K562 (cell line): ENCODE data around the gene NHLH1. TPM values are rescaled to one million over a fixed set of nuclear protein-coding genes. Genes with fewer than 3 reads are reported as not detected.

Experiments
- ARNT ChIP-seq, 2 experiments: fragments of 450-650 bp; IDR thresholded peaks; 2 replicates each; pipeline ENCODE4 v1.6.1; 2016; ENCODE audit warnings: mild to moderate bottlenecking in 1 of 2
- BACH1 ChIP-seq: fragments of 200-800 bp; sonication (Bioruptor generic); IDR thresholded peaks from 2 replicates; pipeline ENCODE4 v1.6.1; 2016; ENCODE audit warnings: missing genetic modification characterization, missing compliant biosample characterization
- BRD9 ChIP-seq: fragments of 450-650 bp; IDR thresholded peaks from 2 replicates; pipeline ENCODE4 v1.6.1; 2018; ENCODE audit warnings: low read depth; ENCODE audit not compliant: partially characterized antibody
- CC2D1A ChIP-seq: fragments of 450-650 bp; IDR thresholded peaks from 2 replicates; pipeline ENCODE4 v1.6.1; 2017; ENCODE audit warnings: mild to moderate bottlenecking
- CEBPG ChIP-seq, 3 experiments: fragments of 200-800 bp in 1 of 3; sonication (Bioruptor generic) in 1 of 3; sonication (generic) in 1 of 3; formaldehyde crosslinking in 1 of 3; IDR thresholded peaks in 2 of 3; conservative IDR thresholded peaks in 1 of 3; 2 replicates each; pipeline versions ENCODE4 v1.6.1 to v1.8.0; 2016 to 2022; ENCODE audit warnings: missing compliant biosample characterization in 2 of 3, missing genetic modification characterization in 2 of 3, mild to moderate bottlenecking in 1 of 3, missing genetic modification reagents in 1 of 3
- CGGBP1 ChIP-seq: fragments of 250-450 bp; sonication (Bioruptor Pico); IDR thresholded peaks from 2 replicates; pipeline ENCODE4 v1.9.0; 2021; ENCODE audit warnings: mild to moderate bottlenecking
- DIDO1 ChIP-seq: fragments of 450-650 bp; IDR thresholded peaks from 2 replicates; pipeline ENCODE4 v1.6.1; 2016; ENCODE audit warnings: low read depth, missing biosample characterization, missing genetic modification characterization
- HDAC3 ChIP-seq: fragments of 450-650 bp; IDR thresholded peaks from 2 replicates; pipeline ENCODE4 v1.6.1; 2018; ENCODE audit warnings: borderline replicate concordance, mild to moderate bottlenecking, moderate library complexity; ENCODE audit not compliant: partially characterized antibody
- KLF16 ChIP-seq: IDR thresholded peaks from 2 replicates; pipeline ENCODE4 v1.6.1; 2016; ENCODE audit warnings: antibody characterized with exemption
- L3MBTL2 ChIP-seq: fragments of 450-650 bp; IDR thresholded peaks from 2 replicates; pipeline ENCODE4 v1.6.1; 2016; ENCODE audit warnings: mild to moderate bottlenecking, moderate library complexity
- MAZ ChIP-seq, 2 experiments: fragments of 450-650 bp in 1 of 2; sonication (generic) in 1 of 2; formaldehyde crosslinking; IDR thresholded peaks in 1 of 2; conservative IDR thresholded peaks in 1 of 2; 2 replicates each; pipeline versions ENCODE4 v1.4.0 to v1.5.0; 2020; ENCODE audit warnings: mild to moderate bottlenecking in 1 of 2, missing genetic modification reagents in 1 of 2
- MYNN ChIP-seq, 2 experiments: sonication (generic); formaldehyde crosslinking in 1 of 2; IDR thresholded peaks; 2 replicates each; pipeline versions ENCODE4 v1.5.0 to v1.6.1; 2016 to 2020; ENCODE audit warnings: antibody characterized with exemption in 1 of 2, missing genetic modification reagents in 1 of 2
- NCOA2 ChIP-seq, 2 experiments: fragments of 450-650 bp; IDR thresholded peaks; 2 replicates each; pipeline ENCODE4 v1.6.1; 2018; ENCODE audit warnings: mild to moderate bottlenecking in 2 of 2, moderate library complexity in 1 of 2; ENCODE audit not compliant: partially characterized antibody in 2 of 2
- PKNOX1 ChIP-seq: fragments of 450-650 bp; IDR thresholded peaks from 2 replicates; pipeline ENCODE4 v1.6.1; 2016
- POLR2H ChIP-seq: IDR thresholded peaks from 2 replicates; pipeline ENCODE4 v1.6.1; 2016; ENCODE audit warnings: missing genetic modification characterization, low read depth, mild to moderate bottlenecking, control low read depth, missing compliant biosample characterization, moderate library complexity
- PREB ChIP-seq: sonication (generic); formaldehyde crosslinking; IDR thresholded peaks from 2 replicates; pipeline ENCODE4 v1.8.1; 2023; ENCODE audit warnings: mild to moderate bottlenecking, missing genetic modification reagents
- RBBP5 ChIP-seq: fragments of 200-600 bp; sonication (generic); IDR thresholded peaks from 2 replicates; pipeline ENCODE4 v1.6.1; 2012; ENCODE audit warnings: borderline replicate concordance, mild to moderate bottlenecking, low read length, control low read depth, inconsistent platforms; ENCODE audit not compliant: insufficient read depth, poor library complexity, severe bottlenecking
- RFX5 ChIP-seq: IDR thresholded peaks from 2 replicates; pipeline ENCODE4 v1.6.1; 2011; ENCODE audit warnings: low read depth, mild to moderate bottlenecking, improper control_type of control experiment, low read length
- SMC3 ChIP-seq: conservative IDR thresholded peaks from 2 replicates; pipeline ENCODE4 v1.6.1; 2011; ENCODE audit warnings: low read depth, low read length, improper control_type of control experiment; ENCODE audit not compliant: insufficient read depth
- SRSF7 ChIP-seq: fragments of 200-400 bp; formaldehyde crosslinking; optimal IDR thresholded peaks from 2 replicates; pipeline ENCODE3; 2017; ENCODE audit warnings: mild to moderate bottlenecking, low read depth, low read length
- ZBED1 ChIP-seq: IDR thresholded peaks from 2 replicates; pipeline ENCODE4 v1.6.1; 2014
- ZNF77 ChIP-seq: fragments of 250-450 bp; sonication (Bioruptor Pico); IDR thresholded peaks from 2 replicates; pipeline ENCODE4 v1.5.0; 2020
- ZNF79 ChIP-seq: fragments of 250-450 bp; sonication (Bioruptor Pico); IDR thresholded peaks from 2 replicates; pipeline ENCODE4 v1.4.0; 2020; ENCODE audit warnings: low read depth, mild to moderate bottlenecking, moderate library complexity
- polyA plus RNA-seq, 8 experiments: library from polyadenylated mRNA; depleted of rRNA in 4 of 8; stranded (reverse) in 5 of 8; unstranded in 3 of 8; fragments of >200 nt; fragmentation: Nextera tagmentation in 2 of 8; fragmentation: Illumina TruSeq in 1 of 8; extraction: Ambion mirVana in 2 of 8; extraction: Trizol in 1 of 8; gene quantifications; 2 replicates each; pipeline versions ENCODE4 v1.2.1 to v1.2.3, GENCODE V29; 2011 to 2014; ENCODE audit warnings: inconsistent platforms in 1 of 8, missing spikeins in 1 of 8
- total RNA-seq, 7 experiments: library from RNA; depleted of rRNA in 6 of 7; stranded (reverse); fragments of >200 nt in 6 of 7; fragmentation: Illumina TruSeq in 2 of 7; extraction: Trizol in 2 of 7; gene quantifications; 2 replicates each; pipeline versions ENCODE4 v1.2.1 to v1.2.3, GENCODE V29; 2011 to 2021; ENCODE audit warnings: low replicate concordance in 1 of 7

Gene NHLH1
- total and polyA plus RNA-seq, 9 of the 15 experiments (the other 6 are each of a cell fraction or from before 2014, with no cell fraction given), result 0.09 to 1.3 (median 0.35) TPM; not detected in 1

GRCh38 chr1:160376525-160377131 is 9.8 kb downstream of the NHLH1 start (continued):
- no peak for TF ChIP-seq CEBPG (CRISPR knock-in tag; IDR thresholded peaks at IDR 0.05)
- no peak for TF ChIP-seq CEBPG (tag; conservative IDR thresholded peaks at IDR 0.05 in 1 of 2, IDR thresholded peaks at IDR 0.05 in 1 of 2)
- no peak for TF ChIP-seq RBBP5
- TF ChIP-seq RFX5, result no peak
- TF ChIP-seq BACH1, result no peak
- TF ChIP-seq HDAC3, result no peak
- TF ChIP-seq SRSF7, result no peak
- TF ChIP-seq PKNOX1, result peak; percentile 50
- peak; percentile 78 for TF ChIP-seq KLF16
- no peak for TF ChIP-seq NCOA2 (IDR thresholded peaks at IDR 0.05; ENCODE audit: partially characterized antibody in 2 of 2)
- TF ChIP-seq ZBED1, result no peak
- TF ChIP-seq ZNF79 (CRISPR knock-in tag), result no peak
- 0 out of 2 replicates have a peak, but pooled peaks have one; percentile 71 for TF ChIP-seq PREB (CRISPR knock-in tag)
- 0 out of 2 replicates have a peak, but pooled peaks have one; percentile 16 for TF ChIP-seq MYNN (IDR thresholded peaks at IDR 0.05)
- no peak for TF ChIP-seq MYNN (CRISPR knock-in tag; IDR thresholded peaks at IDR 0.05)
- 0 out of 2 replicates have a peak, but pooled peaks have one; percentile 6 for TF ChIP-seq L3MBTL2
- no peak for TF ChIP-seq DIDO1 (tag)
- TF ChIP-seq BRD9, result peak; percentile 20
- peak; percentile 72; the same call in 1 of the 2 replicates for TF ChIP-seq CC2D1A
- TF ChIP-seq MAZ (CRISPR knock-in tag; conservative IDR thresholded peaks at IDR 0.05 in 1 of 2, IDR thresholded peaks at IDR 0.05 in 1 of 2), result peak in 1 of 2 experiments; percentile 81; a peak in 2 of 4 replicates
- no peak for TF ChIP-seq ZNF77
- no peak for TF ChIP-seq POLR2H (tag)
- peak; percentile 96 for TF ChIP-seq SMC3
- TF ChIP-seq ARNT (IDR thresholded peaks at IDR 0.05), result no peak
- 0 out of 2 replicates have a peak, but pooled peaks have one; percentile 35 for TF ChIP-seq CGGBP1 (CRISPR knock-in tag)
